ENCODE data around the gene AIPL1.
A peak's percentile ranks its signal among the peaks of the same experiment; 100 is the strongest.

The AIPL1 gene

DNA sequence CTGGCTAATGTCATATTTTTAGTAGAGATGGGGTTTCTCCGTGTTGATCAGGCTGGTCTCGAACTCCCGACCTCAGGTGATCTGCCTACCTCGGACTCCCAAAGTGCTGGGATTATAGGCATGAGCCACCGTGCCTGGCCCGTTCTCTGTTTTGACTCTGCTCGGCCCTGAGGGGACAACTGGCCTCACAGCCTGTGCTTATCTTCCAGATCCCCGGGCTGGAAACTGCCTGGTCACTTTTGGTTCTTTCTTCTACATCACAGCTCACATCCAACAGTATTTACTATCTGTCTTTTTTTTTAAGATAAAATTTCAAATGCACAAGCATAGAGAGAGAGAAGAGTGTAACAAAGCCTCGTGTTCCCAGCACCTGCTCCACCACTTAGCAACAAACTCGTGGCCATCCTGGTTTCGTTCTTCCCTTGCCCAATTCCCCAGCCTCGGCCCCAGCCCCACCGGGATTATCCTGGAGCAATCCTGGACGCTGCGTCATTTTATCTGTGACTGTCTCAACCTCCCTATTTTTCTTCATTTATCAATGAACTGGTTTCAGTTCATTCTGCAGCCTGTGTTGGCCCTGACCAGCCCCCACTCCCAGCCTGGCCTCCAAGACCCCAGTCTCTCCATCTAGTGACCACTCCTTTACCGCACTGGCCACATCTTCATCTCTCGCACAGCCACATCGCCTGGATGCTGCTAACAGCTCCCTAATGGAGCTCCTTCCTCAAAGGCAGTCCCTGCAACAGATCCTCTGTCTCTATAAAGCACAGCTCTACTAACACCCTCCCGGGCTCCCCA lies 30.5 kb upstream of the AIPL1 start:
- no peak for DNase-seq

DNA sequence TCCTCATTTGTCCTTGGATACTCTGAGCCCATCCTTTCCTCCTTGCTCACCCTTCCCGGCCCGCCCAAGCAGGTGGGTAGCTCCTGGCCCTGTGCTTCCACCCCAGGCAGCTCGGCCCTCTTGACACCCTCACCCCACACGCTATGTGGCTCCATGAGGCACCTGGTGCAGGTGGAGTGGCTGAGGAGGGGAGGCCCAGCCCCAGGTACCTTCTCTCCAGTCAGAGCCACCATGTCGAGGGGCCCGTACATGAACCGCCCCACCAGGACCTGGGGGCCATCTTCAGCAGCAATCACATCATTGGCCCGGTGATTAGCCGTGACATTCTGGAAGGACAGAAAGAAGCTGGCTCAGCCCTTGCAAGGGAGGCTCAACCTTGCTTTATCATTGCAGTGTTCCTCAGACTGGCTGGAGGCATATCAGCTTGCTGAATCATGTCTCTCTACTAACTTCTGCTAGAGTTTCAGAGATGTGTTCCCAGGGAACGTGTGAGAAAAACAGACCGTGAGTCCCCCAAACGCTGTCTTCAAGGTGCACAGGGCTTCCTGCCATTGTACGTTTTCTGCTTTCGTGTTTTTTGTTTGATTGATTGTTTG lies 29.6 kb upstream of the AIPL1 start:
- no peak for DNase-seq

DNA sequence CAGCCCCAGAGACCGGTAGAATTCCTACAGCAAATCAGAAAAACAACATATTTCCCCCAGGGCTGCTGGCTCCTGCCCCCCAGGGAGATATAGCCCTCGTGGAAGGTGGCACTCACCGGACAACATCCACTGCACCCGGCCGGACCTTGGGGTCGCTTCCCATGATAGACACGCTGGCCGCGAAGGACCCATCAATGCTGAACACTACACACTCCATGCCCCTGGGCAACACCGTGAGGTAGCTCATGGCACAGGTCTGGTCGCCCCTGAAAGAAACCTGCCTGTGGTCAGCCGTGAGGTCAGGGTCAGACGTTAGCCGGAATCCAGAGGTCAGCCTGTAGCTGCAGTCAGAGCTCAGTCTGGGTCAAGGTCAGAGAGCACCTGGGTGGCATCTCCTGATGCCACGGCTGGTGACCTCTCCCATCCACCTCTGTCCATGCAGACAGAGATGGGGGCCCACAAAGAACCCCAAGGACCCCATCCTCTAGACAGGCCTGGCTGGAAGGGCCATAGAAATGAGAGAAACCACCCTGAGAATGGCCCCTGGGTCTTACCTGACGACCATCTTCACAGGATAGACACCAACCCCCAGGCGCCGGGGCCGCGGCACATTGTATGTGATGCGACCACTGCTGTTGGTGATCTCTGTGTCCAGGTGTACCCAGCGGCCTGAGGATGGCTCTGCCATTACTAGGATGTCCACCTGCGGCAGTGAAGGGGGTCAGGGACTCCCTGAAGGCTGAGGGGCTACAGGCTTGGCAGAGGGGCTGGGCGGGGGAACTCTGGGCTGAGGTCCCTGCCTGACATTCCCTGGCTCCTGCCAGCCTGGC lies 28.9 kb upstream of the AIPL1 start:
- DNase-seq, result no peak

DNA sequence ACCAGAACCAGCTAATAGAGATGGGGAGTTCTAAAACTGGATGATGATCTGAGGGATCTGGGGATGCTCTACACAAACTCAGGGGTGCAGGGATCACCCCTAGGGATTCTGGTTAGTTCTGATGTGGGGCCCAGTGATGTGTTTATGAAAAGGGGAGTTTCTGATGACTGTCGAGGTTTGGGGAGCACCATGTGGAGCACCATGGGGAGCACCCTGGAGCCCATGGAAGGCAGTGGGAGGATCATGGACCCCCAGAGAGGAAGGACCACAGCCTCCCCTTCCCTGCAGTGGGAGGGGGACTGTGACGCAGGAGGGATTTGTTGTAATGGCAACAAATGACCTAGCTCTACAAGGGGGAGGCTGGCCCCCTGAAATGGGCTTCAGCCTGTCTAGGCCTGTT lies 27.8 kb upstream of the AIPL1 start:
- DNase-seq, result no peak

DNA sequence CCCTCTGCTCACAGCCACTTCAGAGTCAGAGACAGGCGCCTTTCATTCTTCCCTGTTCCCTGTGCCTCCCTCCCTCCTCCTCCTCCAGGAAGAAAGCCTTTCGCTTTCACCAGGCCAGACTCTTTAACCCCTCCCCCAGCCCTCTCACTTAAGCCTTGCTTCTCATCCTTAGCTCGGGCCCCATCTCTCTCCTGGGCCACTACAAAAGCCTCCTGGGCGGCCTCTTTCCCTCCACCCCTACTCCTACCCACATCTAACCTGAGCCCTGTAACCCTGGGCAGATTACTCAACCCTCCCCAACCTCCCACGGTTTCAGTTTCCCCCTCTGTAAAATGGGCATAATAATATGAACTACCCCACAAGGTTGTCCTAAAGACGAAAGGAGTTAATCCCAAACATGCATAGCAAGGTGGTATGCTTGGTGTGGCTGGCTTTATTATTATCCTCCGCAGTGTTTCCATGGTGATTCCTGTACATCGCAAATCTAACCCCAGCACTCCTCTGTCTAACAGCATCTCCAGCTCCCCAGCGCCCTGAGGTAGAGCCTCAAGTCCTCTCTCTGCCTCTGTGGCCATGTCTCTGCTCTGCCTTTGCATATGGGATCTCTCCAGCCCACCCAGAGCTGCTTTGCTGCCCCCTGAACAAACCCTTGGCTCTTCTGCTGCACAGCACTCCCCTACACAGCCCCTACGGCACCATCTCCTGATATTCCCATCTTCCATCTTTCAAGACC lies 27.0 kb upstream of the AIPL1 start:
- peak; percentile 45 for DNase-seq

DNA sequence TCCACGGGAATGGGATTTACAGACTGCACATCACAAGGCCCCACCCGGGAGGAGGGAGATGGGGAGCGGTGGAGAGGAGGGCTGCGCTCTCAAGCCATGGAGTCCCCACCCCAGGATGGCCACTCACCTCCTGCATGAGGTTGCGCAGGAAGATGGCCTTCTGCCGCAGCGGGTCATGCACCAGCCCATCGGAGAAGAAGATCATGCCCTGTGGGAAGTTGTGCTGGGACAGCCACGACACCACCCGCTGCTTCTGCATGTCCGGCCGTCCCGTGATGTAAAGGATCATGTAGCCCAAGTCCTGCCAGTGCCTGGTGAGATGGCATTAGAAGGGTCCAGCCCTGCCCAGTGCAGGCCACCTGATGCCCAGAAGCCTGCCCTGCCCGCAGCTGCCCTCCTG lies 26.3 kb upstream of the AIPL1 start:
- DNase-seq, result no peak

DNA sequence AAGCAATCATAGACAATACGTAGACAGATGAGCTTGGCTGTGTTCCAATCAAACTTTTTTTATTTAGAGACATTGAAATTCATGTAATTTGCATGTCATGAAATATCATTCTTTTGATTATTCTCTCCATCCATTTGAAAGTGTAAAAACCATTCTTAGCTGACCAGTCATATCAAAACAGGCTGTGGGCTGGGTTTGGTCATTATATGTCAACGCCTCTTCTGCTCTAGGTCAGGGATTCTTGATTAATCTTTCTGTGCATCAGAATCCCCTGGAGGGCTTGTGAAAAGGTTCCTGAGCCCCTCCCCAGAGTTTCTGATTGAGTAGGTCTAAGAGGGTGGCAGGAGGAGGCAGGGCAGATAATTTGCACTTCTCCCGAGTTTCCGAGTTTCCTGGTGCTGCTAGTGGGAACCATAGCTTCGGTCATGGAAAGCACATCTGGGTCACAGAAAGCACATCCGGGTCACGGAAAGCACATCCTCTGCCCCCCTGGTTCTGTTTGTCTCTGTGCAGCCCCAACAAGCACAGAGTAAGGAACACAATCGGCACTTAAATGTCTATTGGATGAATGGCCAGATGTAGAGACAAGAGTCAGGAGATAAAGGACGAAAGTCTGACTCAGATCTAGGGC lies 25.7 kb upstream of the AIPL1 start:
- peak; percentile 13 for DNase-seq

DNA sequence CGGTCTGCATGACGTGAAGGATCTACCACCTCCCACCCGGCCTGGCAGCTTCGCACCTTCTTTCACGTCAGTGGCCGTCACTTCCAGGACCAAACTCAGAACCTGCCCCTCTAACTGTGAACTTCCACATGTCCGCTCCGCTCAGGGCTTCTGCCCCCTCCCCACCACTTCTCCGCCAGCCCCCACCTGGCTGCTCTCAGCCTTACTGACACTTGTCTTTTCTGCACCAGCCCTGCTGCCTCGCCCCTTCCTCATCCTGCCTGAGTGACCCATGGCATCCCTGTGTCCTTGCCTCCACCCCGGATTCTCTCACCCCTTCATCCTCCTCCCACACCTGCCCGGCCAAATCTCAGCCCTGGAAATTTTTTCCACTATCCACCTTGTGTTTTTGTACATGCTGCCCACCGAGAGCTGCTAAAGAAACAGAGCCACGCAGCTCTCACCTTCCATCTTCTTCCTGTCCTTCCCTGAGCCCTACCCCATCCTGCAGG lies 23.6 kb upstream of the AIPL1 start:
- no peak for DNase-seq

DNA sequence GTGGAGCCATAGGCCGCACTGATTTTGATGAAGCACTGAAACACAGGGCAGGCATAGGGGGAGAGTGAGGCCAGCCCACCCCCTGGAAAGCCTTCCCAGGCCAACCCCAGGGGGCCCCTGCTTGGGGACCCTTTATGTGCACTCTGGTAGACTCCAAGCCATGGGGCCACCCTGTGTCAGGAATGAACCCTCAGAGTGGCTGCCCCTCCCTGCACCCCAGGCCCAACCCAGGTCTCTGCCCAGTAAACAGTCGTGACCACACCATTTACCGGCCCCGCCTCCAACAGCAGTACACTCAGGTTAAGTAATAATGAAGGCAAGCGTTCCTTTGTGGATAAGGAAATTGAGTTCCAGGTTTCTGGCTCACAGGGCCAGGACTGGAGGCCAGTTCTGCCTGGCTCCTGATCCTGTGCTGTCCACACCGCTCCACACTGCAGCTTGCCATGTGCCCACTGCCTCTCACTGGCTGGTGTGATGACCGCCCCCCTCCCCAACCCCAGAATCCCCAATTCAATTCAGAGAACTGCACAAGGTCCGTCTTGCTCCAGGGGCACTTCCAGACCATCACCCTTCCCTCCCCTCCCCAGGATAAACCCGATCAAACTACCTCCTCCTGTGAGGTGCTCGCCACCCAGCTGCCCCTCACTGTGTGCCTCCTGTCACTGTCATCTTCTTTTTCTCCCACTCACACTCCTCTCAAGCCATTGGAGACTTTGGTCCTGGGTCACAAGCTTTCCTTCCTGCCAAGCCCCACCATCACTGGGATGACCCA lies 23.0 kb upstream of the AIPL1 start:
- no peak for DNase-seq

DNA sequence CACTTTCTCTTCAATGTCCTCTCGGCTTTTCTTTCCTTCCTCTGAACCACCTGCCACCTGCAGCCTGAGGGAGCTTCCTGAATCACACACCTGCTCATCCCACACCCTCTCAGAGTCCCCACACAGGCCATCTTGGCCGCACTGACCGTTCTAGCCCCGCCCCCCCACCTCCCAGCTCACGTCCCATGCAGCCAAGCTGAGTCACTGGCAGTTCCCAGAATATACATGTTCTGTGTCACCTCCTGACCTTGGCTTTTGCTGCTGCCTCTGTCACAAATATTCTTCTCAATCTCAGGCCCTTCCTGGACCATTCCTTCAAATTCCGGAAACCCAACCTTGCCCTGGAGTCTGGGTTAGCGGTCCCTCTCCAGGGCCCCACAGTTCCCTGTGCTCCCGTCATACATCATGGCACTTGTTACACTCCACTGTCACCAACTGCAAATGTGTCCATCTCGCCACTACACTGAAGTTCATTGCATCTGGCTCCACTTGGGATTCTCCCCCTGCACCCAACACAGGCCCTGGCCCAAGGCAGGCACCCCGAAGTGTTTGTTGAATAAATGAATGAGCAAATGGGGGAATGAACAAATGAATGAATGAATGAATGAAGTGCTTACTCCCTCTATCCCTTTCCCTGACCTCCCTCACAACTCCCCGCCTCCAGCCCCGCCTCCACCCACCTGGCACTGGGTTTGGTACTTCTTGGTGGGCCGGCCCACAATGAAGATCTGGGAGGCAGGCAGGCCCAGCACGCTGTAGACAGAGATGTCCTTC lies 22.2 kb upstream of the AIPL1 start:
- DNase-seq, result no peak

DNA sequence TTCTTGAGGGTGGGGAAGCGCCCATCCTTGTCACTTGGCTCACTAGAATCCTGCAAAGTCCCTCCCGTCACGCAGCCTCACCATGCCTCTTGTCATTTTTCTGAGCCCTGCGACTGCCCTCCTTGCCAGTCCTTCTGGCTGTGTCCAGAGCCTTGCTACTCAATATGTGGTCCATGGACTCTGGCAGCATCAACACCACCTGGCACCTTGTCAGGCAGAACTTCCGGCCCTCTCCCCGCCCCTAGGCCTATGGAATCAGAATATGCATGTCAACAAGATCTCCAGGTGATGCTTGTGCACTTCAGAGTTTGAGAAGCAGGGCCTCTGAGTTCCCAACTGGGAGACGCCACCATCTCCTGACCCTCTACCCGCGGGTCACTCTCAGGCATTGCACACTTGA lies 21.4 kb upstream of the AIPL1 start:
- DNase-seq, result no peak

DNA sequence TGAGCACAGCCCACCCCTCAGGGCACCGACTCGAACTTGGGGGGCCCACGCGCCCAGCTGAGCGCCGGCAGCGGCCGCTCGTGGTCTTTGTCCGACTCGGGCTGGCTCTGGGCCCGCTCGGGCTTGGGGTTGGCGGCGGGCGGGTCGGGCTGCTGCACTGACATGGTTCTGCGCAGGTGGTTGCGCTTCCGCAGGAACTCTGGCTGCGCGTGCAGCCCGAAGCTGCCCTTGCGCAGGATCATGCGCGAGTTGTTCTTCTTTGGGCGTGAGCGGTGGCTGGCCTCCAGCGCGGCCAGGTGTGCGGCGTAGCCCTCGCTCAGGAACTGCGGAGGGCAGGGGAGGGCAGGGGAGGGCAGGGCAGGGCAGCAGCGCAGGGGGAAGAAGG lies 20.4 kb upstream of the AIPL1 start:
- peak; percentile 19 for DNase-seq

DNA sequence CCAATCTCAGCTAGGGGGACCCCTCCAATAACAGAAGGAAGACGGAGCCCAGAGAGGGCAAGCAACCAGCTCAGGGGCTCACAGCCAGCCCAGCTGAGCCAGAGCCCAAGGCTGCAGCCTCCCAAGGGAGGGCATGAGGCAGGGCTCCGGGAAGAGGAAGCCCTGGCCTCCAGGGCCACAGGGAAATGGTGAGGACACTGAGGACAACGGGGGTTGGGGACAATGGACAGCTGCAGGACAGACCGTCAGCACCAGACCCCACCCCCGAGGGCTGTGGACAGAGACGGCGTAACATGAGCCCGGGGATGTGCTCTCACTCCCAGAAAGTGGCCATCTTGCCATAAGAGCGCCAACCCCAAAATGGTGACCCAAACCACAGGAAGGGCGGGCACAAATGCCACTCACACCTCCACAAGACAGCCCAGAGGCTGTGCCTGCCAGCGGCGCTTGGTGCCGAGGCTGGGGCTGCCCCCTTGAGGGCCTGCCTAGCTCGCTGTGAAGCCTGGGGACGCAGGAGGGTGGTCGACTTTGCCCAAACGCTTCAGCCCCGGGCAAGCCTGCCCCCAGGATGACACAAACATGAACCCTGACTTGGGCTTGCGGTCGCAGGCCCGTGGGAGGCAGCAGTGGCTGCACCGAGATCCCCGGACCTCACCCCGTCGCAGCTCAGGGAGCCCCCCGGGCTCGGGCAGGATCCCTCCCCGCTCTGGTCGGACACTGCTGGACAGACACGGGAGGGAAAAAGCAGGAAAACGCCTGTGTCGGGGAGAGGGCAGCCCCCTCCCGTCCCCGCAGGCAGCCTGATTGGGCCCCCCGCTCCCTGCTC lies 19.8 kb upstream of the AIPL1 start:
- no peak for DNase-seq

DNA sequence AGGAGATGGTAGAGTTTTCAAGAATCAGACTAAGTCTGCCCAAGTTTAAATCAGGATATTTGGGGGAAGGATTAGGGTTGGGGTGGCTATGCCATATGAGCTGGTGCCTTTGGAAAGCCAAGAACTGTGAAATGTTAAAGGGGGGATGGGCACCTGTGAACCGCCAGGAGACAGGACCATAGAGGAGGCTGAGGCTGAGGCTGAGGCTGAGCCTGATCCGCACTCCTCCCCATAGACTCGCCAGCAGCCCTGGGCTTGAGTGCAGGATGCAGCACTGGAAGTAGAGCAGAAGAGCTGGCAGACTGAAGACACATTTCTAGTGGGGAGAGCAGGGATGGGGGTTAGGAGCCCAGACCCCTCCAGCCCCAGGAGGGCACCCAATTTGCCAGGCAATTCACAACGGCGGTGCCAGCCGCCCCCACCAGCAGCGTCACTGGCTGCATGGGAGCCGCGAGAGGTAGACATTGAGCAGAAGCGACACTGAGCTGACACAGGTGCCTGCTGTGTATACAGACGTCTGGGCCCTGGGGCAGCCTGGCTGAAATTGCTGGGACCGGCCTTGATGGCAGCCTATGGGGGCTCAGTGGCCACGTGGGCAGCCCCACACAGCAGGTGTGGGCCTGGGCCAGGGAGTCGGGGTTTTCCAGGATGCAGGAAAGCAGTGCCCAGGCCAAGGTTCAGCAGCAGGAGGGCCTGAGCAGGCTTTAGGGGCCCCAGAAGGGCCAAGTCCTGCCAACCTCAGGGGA lies 18.5 kb upstream of the AIPL1 start:
- no peak for DNase-seq

DNA sequence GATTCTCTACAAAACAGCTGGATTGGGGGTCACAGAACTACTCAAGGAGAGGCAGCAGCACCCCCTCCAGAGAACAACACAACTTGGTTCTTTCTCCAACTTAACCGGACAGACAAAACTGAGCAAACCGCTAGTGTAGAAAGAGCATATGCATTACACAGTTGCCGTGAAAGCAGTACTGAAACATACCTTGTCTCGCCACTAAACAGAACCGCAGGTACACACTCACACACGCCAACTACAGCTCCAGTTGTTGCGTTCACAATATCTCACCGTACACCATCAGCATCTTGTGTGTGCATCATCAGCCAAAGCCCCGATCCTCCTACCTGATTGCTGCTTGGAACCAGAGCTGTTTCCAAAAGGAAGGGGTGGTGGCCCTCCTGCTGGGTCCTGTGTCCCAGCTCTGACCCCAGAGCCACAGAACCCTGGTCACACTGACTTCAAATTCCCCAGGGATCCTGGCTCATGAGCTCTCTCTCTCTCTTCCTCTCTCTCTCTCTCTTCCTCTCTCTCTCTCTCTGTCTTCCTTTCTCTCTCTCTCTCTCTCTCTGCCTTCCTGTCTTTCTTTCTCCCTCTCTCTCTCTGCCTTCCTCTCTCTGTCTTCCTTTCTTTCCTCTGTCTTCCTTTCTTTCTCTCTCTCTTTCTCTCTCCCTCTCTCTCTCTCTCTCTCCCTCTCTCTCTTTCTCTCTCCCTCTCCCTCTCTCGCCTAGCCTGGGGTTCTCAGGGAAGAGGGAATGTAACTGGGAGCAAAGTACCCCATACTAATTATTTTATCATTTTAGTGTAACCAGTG lies 17.7 kb upstream of the AIPL1 start:
- no peak for DNase-seq

DNA sequence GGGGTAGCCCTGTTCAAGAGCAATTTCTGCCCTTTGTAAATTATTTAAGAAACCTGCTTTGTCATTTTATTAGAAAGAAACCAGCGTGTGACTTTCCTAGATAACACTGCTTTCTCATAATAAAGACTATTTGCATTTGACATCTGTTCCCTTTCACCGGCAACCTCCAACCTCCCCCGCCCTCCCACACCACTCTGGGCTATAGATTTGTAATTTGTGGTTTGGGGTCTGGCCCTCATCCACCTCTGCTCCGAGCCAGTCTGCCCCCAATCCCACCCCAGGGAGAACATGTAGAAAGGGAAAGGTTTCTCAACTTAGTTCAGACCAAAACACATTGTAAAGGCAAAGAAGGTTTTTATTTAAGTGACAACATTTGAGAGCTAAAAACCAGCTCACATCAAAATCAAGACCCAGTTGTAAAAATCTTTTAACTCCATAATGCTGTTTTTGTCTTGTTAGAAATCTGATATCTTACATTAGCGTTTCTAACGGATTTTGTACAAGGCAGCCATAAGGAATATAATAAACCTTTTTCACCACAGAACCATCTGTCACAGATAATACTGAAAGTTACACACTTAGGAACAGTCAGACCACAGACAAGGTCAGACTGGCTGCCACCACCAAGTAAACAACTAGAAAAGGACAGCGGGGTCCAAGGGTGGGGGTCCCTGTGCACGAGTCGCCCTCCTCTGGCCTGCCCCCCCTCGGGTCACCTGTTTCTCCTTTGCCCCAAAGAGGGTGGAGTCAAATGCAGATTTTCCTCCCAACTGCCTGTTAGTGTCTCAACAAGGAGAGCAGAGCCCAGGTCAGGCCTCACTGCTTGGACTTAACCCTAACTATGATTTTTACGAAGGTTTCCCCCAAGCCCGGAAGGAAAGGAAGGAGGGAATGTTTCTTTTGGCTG lies 16.3 kb upstream of the AIPL1 start:
- no peak for DNase-seq

DNA sequence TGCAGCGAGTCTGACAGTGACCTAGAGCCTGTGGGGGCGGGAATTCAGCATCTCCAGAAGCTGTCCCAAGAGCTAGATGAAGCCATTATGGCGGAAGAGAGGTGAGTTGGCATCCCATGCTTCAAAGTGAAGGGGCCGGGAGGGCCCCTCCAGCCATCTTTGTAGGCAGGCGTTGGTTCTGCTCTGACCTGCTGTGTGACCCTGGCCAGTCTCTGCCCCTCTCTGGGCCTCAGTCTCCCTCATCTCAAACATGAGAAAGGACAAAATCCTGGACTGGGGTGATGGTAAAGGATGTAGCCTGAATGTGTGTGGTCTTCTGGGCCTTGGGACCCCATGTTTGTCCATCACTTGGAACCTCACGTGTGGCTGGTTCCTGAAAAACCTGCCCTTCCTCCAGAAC lies 14.4 kb upstream of the AIPL1 start:
- DNase-seq, result no peak
